SJCRH30 (cell line): ENCODE measurements around the gene TST. TPM values are rescaled to one million over a fixed set of nuclear protein-coding genes. Genes with fewer than 3 reads are reported as not detected.

ENCODE experiments used
- DNase-seq, 2 experiments: peaks; one replicate each; pipeline ENCODE4 v3.0.0-alpha.2; 2015 to 2020
- H3K27ac ChIP-seq: fragments of 250-450 bp; sonication (Bioruptor Pico); 2 replicates; pipeline ENCODE4 v1.5.1; 2020; ENCODE audit warnings: mild to moderate bottlenecking, moderate library complexity
- H3K27me3 ChIP-seq: fragments of 250-450 bp; sonication (Bioruptor Pico); 2 replicates; pipeline ENCODE4 v1.5.1; 2020; ENCODE audit warnings: mild to moderate bottlenecking, moderate library complexity
- H3K36me3 ChIP-seq: fragments of 250-450 bp; sonication (Bioruptor Pico); 2 replicates; pipeline ENCODE4 v1.5.1; 2020; ENCODE audit warnings: mild to moderate bottlenecking, moderate library complexity
- H3K4me1 ChIP-seq: fragments of 250-450 bp; sonication (Bioruptor Pico); 2 replicates; pipeline ENCODE4 v1.5.1; 2020; ENCODE audit warnings: mild to moderate bottlenecking, moderate library complexity
- H3K4me3 ChIP-seq: fragments of 250-450 bp; sonication (Bioruptor Pico); 2 replicates; pipeline ENCODE4 v1.5.1; 2020; ENCODE audit warnings: mild to moderate bottlenecking, moderate library complexity
- H3K9me3 ChIP-seq: fragments of 250-450 bp; sonication (Bioruptor Pico); replicated peaks from 2 replicates; pipeline ENCODE4 v1.5.1; 2020; ENCODE audit warnings: mild to moderate bottlenecking, moderate library complexity
- total RNA-seq: library from RNA; depleted of rRNA; stranded (reverse); fragments of >200 nt; shearing (Covaris generic); gene quantifications from 2 replicates; pipeline ENCODE4 v1.2.3, GENCODE V29; 2014

The TST gene
- total RNA-seq, 1 experiment from 2014 or later, result 5.4 TPM

- Histone ChIP-seq H3K27ac (no peak overlapping the region), H3K27me3 (no peaks in the 10 kb centered on the region), H3K36me3 (no peaks in the 10 kb centered on the region), H3K4me1 (no peaks in the 10 kb centered on the region), H3K4me3 (no peak overlapping the region), H3K9me3 (no peaks in the 10 kb centered on the region)
- DNase-seq, result no peak
Observed at GRCh38 chr22:37030560-37031281, 11.5 kb upstream of the TST start.

GRCh38 chr22:37028692-37029674 is 9.7 kb upstream of the TST start:
- Histone ChIP-seq H3K9me3 (no peaks in the 10 kb centered on the region), H3K27ac (no peak overlapping the region), H3K27me3 (no peaks in the 10 kb centered on the region), H3K4me3 (no peak overlapping the region), H3K4me1 (no peaks in the 10 kb centered on the region), H3K36me3 (no peaks in the 10 kb centered on the region; the same call in 1 of the 2 replicates)
- no peak for DNase-seq

GRCh38 chr22:37027556-37027955 is 8.3 kb upstream of the TST start:
- Histone ChIP-seq H3K36me3 (no peaks in the 10 kb centered on the region; the same call in 1 of the 2 replicates), H3K4me3 (no peak overlapping the region), H3K27me3 (no peaks in the 10 kb centered on the region), H3K9me3 (no peaks in the 10 kb centered on the region), H3K27ac (no peak overlapping the region), H3K4me1 (no peaks in the 10 kb centered on the region)
- DNase-seq, result no peak

GRCh38 chr22:37026325-37026724 is 7.1 kb upstream of the TST start:
- no peak overlapping the region for H3K27ac ChIP-seq
- H3K4me3 ChIP-seq, result no peak overlapping the region
- no peaks in the 10 kb centered on the region; the same call in 1 of the 2 replicates for H3K36me3 ChIP-seq
- H3K4me1 ChIP-seq, result no peaks in the 10 kb centered on the region
- DNase-seq, result no peak
- H3K9me3 ChIP-seq, result no peaks in the 10 kb centered on the region
- no peaks in the 10 kb centered on the region for H3K27me3 ChIP-seq

GRCh38 chr22:37025500-37026070 is 6.3 kb upstream of the TST start:
- H3K27me3 ChIP-seq, result no peaks in the 10 kb centered on the region
- H3K36me3 ChIP-seq, result no peaks in the 10 kb centered on the region; the same call in 1 of the 2 replicates
- DNase-seq, result no peak
- no peak overlapping the region for H3K27ac ChIP-seq
- H3K9me3 ChIP-seq, result no peaks in the 10 kb centered on the region
- no peak overlapping the region for H3K4me3 ChIP-seq
- no peaks in the 10 kb centered on the region for H3K4me1 ChIP-seq

DNA sequence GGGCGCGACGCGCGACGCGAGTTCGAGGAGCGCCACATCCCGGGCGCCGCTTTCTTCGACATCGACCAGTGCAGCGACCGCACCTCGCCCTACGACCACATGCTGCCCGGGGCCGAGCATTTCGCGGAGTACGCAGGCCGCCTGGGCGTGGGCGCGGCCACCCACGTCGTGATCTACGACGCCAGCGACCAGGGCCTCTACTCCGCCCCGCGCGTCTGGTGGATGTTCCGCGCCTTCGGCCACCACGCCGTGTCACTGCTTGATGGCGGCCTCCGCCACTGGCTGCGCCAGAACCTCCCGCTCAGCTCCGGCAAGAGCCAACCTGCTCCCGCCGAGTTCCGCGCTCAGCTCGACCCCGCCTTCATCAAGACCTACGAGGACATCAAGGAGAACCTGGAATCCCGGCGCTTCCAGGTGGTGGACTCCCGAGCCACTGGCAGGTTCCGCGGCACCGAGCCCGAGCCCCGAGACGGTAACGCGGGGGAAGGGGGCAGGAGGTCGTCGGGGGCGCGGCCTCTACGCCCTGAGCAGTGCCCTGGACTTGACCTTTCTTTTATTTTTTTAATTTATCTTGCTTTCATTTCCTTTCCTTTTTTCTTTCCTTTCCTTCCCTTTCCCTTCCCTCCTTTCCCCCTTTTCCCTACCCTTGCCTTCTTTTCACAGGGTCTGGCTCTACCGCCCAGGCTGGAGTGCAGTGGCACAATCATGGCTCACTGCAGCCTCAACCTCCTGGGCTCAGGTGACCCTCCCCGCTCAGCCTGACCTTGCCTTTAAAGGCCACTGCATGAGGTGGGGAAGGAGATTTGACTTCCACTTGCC is 5.3 kb upstream of the TST start:
- H3K27ac ChIP-seq, result no peak overlapping the region
- DNase-seq, result no peak
- H3K36me3 ChIP-seq, result no peaks in the 10 kb centered on the region; the same call in 1 of the 2 replicates
- H3K4me3 ChIP-seq, result no peak overlapping the region
- no peaks in the 10 kb centered on the region for H3K9me3 ChIP-seq
- no peaks in the 10 kb centered on the region for H3K27me3 ChIP-seq
- H3K4me1 ChIP-seq, result no peaks in the 10 kb centered on the region

GRCh38 chr22:37023743-37024338 is 4.6 kb upstream of the TST start:
- no peaks in the 10 kb centered on the region for H3K9me3 ChIP-seq
- no peaks in the 10 kb centered on the region; the same call in 1 of the 2 replicates for H3K36me3 ChIP-seq
- no peak for DNase-seq
- no peaks in the 10 kb centered on the region for H3K4me1 ChIP-seq
- no peak overlapping the region for H3K27ac ChIP-seq
- no peak overlapping the region for H3K4me3 ChIP-seq
- no peaks in the 10 kb centered on the region for H3K27me3 ChIP-seq

GRCh38 chr22:37022483-37023337 is 3.5 kb upstream of the TST start:
- no peaks in the 10 kb centered on the region; the same call in 1 of the 2 replicates for H3K4me1 ChIP-seq
- H3K4me3 ChIP-seq, result no peak overlapping the region
- no peaks in the 10 kb centered on the region for H3K27me3 ChIP-seq
- H3K9me3 ChIP-seq, result no peaks in the 10 kb centered on the region
- no peaks in the 10 kb centered on the region; the same call in 1 of the 2 replicates for H3K36me3 ChIP-seq
- H3K27ac ChIP-seq, result no peak overlapping the region
- no peak for DNase-seq

GRCh38 chr22:37021710-37022482 is 2.6 kb upstream of the TST start:
- peak; percentile 34 to 60 for DNase-seq
- Histone ChIP-seq H3K27ac (no peak overlapping the region), H3K4me1 (no peaks in the 10 kb centered on the region; the same call in 1 of the 2 replicates), H3K9me3 (no peaks in the 10 kb centered on the region), H3K27me3 (no peaks in the 10 kb centered on the region), H3K36me3 (no peaks in the 10 kb centered on the region; the same call in 1 of the 2 replicates), H3K4me3 (no peak overlapping the region)

GRCh38 chr22:37021041-37021440 is 1.8 kb upstream of the TST start:
- no peaks in the 10 kb centered on the region; the same call in 1 of the 2 replicates for H3K36me3 ChIP-seq
- no peaks in the 10 kb centered on the region for H3K27me3 ChIP-seq

DNA sequence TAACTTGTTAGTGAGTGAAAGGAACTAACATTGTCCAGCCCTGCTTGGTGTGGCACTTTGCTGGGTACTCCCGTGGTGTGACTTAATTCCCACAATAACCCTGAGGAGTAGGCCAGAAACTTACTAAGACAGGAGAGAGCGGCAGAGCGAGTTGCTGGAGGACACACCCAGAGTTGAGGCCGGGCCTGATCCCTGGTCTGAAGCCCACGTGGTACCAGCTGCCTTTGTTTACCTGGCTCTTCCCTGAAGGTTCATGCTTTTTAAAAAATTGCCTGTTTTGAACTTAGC is 889 bp upstream of the TST start:
- peak; percentile 26 to 42 for DNase-seq
- Histone ChIP-seq H3K4me1 (no peaks in the 10 kb centered on the region; the same call in 1 of the 2 replicates), H3K27me3 (no peaks in the 10 kb centered on the region), H3K9me3 (no peaks in the 10 kb centered on the region), H3K27ac (peak overlapping the region; percentile 80), H3K36me3 (no peaks in the 10 kb centered on the region; the same call in 1 of the 2 replicates), H3K4me3 (peak overlapping the region; percentile 99)

More at GRCh38 chr22:37021041-37021440, 1.8 kb upstream of the TST start:
- no peak overlapping the region for H3K27ac ChIP-seq
- no peak for DNase-seq
- H3K9me3 ChIP-seq, result no peaks in the 10 kb centered on the region
- no peaks in the 10 kb centered on the region; the same call in 1 of the 2 replicates for H3K4me1 ChIP-seq
- no peak overlapping the region for H3K4me3 ChIP-seq

DNA sequence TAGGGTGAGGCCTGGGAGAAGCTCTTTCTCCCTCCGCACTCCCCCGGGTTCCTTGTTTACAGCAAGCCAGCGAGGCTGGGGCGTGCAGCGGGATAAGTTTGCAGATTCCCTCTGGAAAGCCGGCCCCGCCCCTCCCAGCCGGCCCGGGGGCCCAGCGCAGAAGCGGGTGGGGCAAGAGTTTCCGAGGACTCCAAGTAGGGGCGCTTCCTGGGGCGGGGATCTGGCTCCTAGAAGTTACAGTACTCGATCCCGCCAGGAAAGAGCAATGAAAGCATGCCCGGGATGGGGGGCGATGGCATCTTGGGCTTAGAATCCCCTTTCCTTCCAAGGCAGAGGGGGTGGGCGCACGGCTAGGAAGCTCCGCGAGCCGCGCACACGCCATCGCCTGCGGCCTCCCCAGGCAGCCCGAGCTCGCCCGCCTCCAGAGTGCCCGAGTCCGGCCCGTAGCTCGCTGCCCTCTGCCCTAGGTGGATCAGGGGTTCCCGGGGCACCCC is 385 bp downstream of the TST start:
- peak; percentile 37 to 51 for DNase-seq
- no peaks in the 10 kb centered on the region for H3K36me3 ChIP-seq

More for the DNA sequence above, 385 bp downstream of the TST start:
- H3K27me3 ChIP-seq, result no peaks in the 10 kb centered on the region
- H3K27ac ChIP-seq, result peak overlapping the region; percentile 12; the same call in 1 of the 2 replicates
- H3K4me3 ChIP-seq, result peak overlapping the region; percentile 99
- no peaks in the 10 kb centered on the region; the same call in 1 of the 2 replicates for H3K4me1 ChIP-seq
- no peaks in the 10 kb centered on the region for H3K9me3 ChIP-seq
